Peyer's patch (tissue), 4 donors: Measurements from ENCODE around the gene SLC35F4. TPM values are rescaled to one million over a fixed set of nuclear protein-coding genes. Genes with fewer than 3 reads are reported as not detected.
"Not testable (repeated sequence)": the region's sequence is repeated elsewhere in the genome, so short reads cannot be mapped to it uniquely, and the experiment has no call there.

Source experiments
- DNase-seq, 3 donors: peaks; one replicate each; pipeline ENCODE4 v3.0.0-alpha.2; 2017 to 2019
- H3K27ac ChIP-seq, 4 donors: fragments of 200-600 bp; sonication (generic); one replicate each; pipeline ENCODE4 v1.5.1; 2016 to 2019
- H3K27me3 ChIP-seq, 2 donors: fragments of 200-600 bp; sonication (generic); one replicate each; pipeline ENCODE4 v1.5.1; 2019
- H3K36me3 ChIP-seq, 3 donors: fragments of 200-600 bp; sonication (generic); one replicate each; pipeline ENCODE4 v1.5.1; 2016 to 2019
- H3K4me1 ChIP-seq, 4 donors: fragments of 200-600 bp; sonication (generic); one replicate each; pipeline ENCODE4 v1.5.1; 2016 to 2019
- H3K4me3 ChIP-seq, 4 donors: fragments of 200-600 bp; sonication (generic); 1 replicate in 3 of 4; 2 replicates in 1 of 4; pipeline ENCODE4 v1.5.1; 2016 to 2019; ENCODE audit warnings: mild to moderate bottlenecking in 1 of 4
- H3K9me3 ChIP-seq, 4 donors: fragments of 200-600 bp; sonication (generic); one replicate each; pipeline ENCODE4 v1.5.1; 2016 to 2019; ENCODE audit warnings: mild to moderate bottlenecking in 1 of 4
- CTCF ChIP-seq, 6 experiments: fragments of 450-650 bp in 4 of 6; fragments of 200-600 bp in 2 of 6; sonication (generic) in 1 of 6; IDR thresholded peaks; one replicate each; pipeline ENCODE4 v1.5.1; 2017 to 2019; ENCODE audit warnings: antibody characterized with exemption in 6 of 6, mild to moderate bottlenecking in 3 of 6, moderate library complexity in 1 of 6
- POLR2A ChIP-seq, 2 donors: fragments of 450-650 bp; IDR thresholded peaks; one replicate each; pipeline ENCODE4 v1.5.1; 2017; ENCODE audit warnings: antibody characterized with exemption in 2 of 2, mild to moderate bottlenecking in 2 of 2, moderate library complexity in 2 of 2
- total RNA-seq, 4 donors: library from RNA; depleted of rRNA; stranded (reverse); fragments of >200 nt; gene quantifications; one replicate each; pipeline ENCODE4 v1.1.0, GENCODE V29; 2016

Gene SLC35F4
- total RNA-seq, 4 donors from 2014 or later: not detected

- no peak for DNase-seq
- H3K27me3 ChIP-seq: peaks cover 0 to 16% of the 10 kb centered on the region in 2 donors
- TF ChIP-seq POLR2A (IDR thresholded peaks at IDR 0.05) (no peak), CTCF (IDR thresholded peaks at IDR 0.05) (no peak)
- H3K27ac ChIP-seq: no peak overlapping the region
- peaks cover 0 to 7% (median 0%) of the 10 kb centered on the region in 4 donors for H3K4me1 ChIP-seq
- no peaks in the 10 kb centered on the region for H3K9me3 ChIP-seq
- no peaks in the 10 kb centered on the region for H3K36me3 ChIP-seq
- H3K4me3 ChIP-seq: no peak overlapping the region
Observed at GRCh38 chr14:57863471-57863870, 2.4 kb downstream of the SLC35F4 start.

- H3K4me1 ChIP-seq, H3K36me3 ChIP-seq, H3K27me3 ChIP-seq, DNase-seq, H3K27ac ChIP-seq, H3K9me3 ChIP-seq, H3K4me3 ChIP-seq: not testable (repeated sequence)
Observed at GRCh38 chr14:57855666-57856065, 10.2 kb downstream of the SLC35F4 start.

- no peaks in the 10 kb centered on the region for H3K27me3 ChIP-seq
- H3K27ac ChIP-seq: no peak overlapping the region
- no peaks in the 10 kb centered on the region for H3K9me3 ChIP-seq
- no peak for DNase-seq
- no peaks in the 10 kb centered on the region for H3K4me1 ChIP-seq
- TF ChIP-seq CTCF (IDR thresholded peaks at IDR 0.05) (no peak), POLR2A (IDR thresholded peaks at IDR 0.05) (no peak)
- no peak overlapping the region for H3K4me3 ChIP-seq
- no peaks in the 10 kb centered on the region for H3K36me3 ChIP-seq
Observed at GRCh38 chr14:57854571-57854970, 11.3 kb downstream of the SLC35F4 start.

- H3K36me3 ChIP-seq: no peaks in the 10 kb centered on the region
- TF ChIP-seq CTCF (IDR thresholded peaks at IDR 0.05) (no peak), POLR2A (IDR thresholded peaks at IDR 0.05) (no peak)
- H3K27ac ChIP-seq: no peak overlapping the region
- no peak for DNase-seq
- no peaks in the 10 kb centered on the region for H3K9me3 ChIP-seq
- no peak overlapping the region for H3K4me3 ChIP-seq
- H3K27me3 ChIP-seq: no peaks in the 10 kb centered on the region
- H3K4me1 ChIP-seq: no peaks in the 10 kb centered on the region
Observed at GRCh38 chr14:57851354-57851753, 14.5 kb downstream of the SLC35F4 start.

GRCh38 chr14:57848786-57849185 lies 17.1 kb downstream of the SLC35F4 start:
- no peaks in the 10 kb centered on the region for H3K36me3 ChIP-seq
- H3K27ac ChIP-seq: no peak overlapping the region
- no peaks in the 10 kb centered on the region for H3K4me1 ChIP-seq
- no peaks in the 10 kb centered on the region for H3K27me3 ChIP-seq
- TF ChIP-seq POLR2A (IDR thresholded peaks at IDR 0.05) (no peak), CTCF (IDR thresholded peaks at IDR 0.05) (no peak)
- no peaks in the 10 kb centered on the region for H3K9me3 ChIP-seq
- no peak overlapping the region for H3K4me3 ChIP-seq
- no peak for DNase-seq

GRCh38 chr14:57848353-57848752 lies 17.5 kb downstream of the SLC35F4 start:
- Histone ChIP-seq H3K27ac (no peak overlapping the region), H3K4me3 (no peak overlapping the region), H3K36me3 (no peaks in the 10 kb centered on the region), H3K27me3 (no peaks in the 10 kb centered on the region), H3K4me1 (no peaks in the 10 kb centered on the region), H3K9me3 (no peaks in the 10 kb centered on the region)
- no peak for TF ChIP-seq CTCF (IDR thresholded peaks at IDR 0.05)
- no peak for TF ChIP-seq POLR2A (IDR thresholded peaks at IDR 0.05)
- DNase-seq: no peak
